K562 (cell line): Measurements from ENCODE around the gene TNRC6B. TPM values are rescaled to one million over a fixed set of nuclear protein-coding genes. Genes with fewer than 3 reads are reported as not detected.
A peak's percentile ranks its signal among the peaks of the same experiment; 100 is the strongest.

Experiments used
- BHLHE40 ChIP-seq: IDR thresholded peaks from 2 replicates; pipeline ENCODE4 v1.6.1; 2011; ENCODE audit warnings: low read length, improper control_type of control experiment
- ETV1 ChIP-seq: fragments of 450-650 bp; conservative IDR thresholded peaks from 2 replicates; pipeline ENCODE4 v1.6.1; 2016; ENCODE audit warnings: missing genetic modification characterization, control low read depth, low read depth, missing compliant biosample characterization
- FOXA1 ChIP-seq: fragments of 450-650 bp; IDR thresholded peaks from 2 replicates; pipeline ENCODE4 v1.6.1; 2016; ENCODE audit warnings: mild to moderate bottlenecking, borderline replicate concordance
- SMARCA4 ChIP-seq: fragments of 450-650 bp; IDR thresholded peaks from 2 replicates; pipeline ENCODE4 v1.6.1; 2016
- ZNF583 ChIP-seq: fragments of 250-450 bp; sonication (Bioruptor Pico); IDR thresholded peaks from 2 replicates; pipeline ENCODE4 v1.4.0; 2020
- polyA plus RNA-seq, 8 experiments: library from polyadenylated mRNA; depleted of rRNA in 4 of 8; stranded (reverse) in 5 of 8; unstranded in 3 of 8; fragments of >200 nt; fragmentation: Nextera tagmentation in 2 of 8; fragmentation: Illumina TruSeq in 1 of 8; extraction: Ambion mirVana in 2 of 8; extraction: Trizol in 1 of 8; gene quantifications; 2 replicates each; pipeline versions ENCODE4 v1.2.1 to v1.2.3, GENCODE V29; 2011 to 2014; ENCODE audit warnings: inconsistent platforms in 1 of 8, missing spikeins in 1 of 8
- total RNA-seq, 7 experiments: library from RNA; depleted of rRNA in 6 of 7; stranded (reverse); fragments of >200 nt in 6 of 7; fragmentation: Illumina TruSeq in 2 of 7; extraction: Trizol in 2 of 7; gene quantifications; 2 replicates each; pipeline versions ENCODE4 v1.2.1 to v1.2.3, GENCODE V29; 2011 to 2021; ENCODE audit warnings: low replicate concordance in 1 of 7
- TF ChIP-seq, protein P1 (sequence below), 2 experiments: fragments of 450-650 bp; conservative IDR thresholded peaks; 2 replicates each; pipeline ENCODE4 v1.6.1; 2017; ENCODE audit warnings: mild to moderate bottlenecking in 2 of 2, moderate library complexity in 2 of 2
- TF ChIP-seq, protein P2 (sequence below): fragments of 250-450 bp; sonication (Bioruptor Pico); IDR thresholded peaks from 2 replicates; pipeline ENCODE4 v1.9.0; 2021; ENCODE audit warnings: mild to moderate bottlenecking, inconsistent platforms

TNRC6B gene
- total and polyA plus RNA-seq, 9 of the 15 experiments (the other 6 are each of a cell fraction or from before 2014, with no cell fraction given): 0.96 to 18.8 (median 10.8) TPM

DNA sequence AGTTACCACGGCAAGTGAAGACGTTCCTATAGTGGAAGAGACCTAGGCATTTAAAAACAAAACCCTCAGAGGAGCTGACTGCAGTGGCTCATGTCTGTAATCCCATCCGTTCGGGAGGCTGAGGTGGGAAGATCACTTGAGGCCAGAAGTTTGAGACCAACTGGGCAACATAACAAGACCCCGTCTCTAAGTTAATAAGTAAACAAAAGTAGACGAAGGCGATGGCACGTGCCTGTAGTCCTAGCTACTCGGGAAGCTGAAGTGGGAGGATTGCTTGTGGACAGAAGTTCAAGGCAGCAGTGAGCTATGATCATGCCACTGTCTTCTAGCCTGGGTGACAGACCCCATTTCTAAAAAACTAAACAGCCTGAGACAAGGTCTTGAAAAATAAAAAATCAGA is 164.8 kb downstream of the TNRC6B start (continued):
- TF ChIP-seq, protein P1, sequence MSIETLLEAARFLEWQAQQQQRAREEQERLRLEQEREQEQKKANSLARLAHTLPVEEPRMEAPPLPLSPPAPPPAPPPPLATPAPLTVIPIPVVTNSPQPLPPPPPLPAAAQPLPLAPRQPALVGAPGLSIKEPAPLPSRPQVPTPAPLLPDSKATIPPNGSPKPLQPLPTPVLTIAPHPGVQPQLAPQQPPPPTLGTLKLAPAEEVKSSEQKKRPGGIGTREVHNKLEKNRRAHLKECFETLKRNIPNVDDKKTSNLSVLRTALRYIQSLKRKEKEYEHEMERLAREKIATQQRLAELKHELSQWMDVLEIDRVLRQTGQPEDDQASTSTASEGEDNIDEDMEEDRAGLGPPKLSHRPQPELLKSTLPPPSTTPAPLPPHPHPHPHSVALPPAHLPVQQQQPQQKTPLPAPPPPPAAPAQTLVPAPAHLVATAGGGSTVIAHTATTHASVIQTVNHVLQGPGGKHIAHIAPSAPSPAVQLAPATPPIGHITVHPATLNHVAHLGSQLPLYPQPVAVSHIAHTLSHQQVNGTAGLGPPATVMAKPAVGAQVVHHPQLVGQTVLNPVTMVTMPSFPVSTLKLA (conservative IDR thresholded peaks at IDR 0.05): 0 out of 4 replicates have a peak, but pooled peaks of 1 of the 2 experiments have one; percentile 15
- TF ChIP-seq BHLHE40 (peak; percentile 69), FOXA1 (no peak), ZNF583 (CRISPR knock-in tag) (no peak), SMARCA4 (no peak), ETV1 (tag) (no peak)
- TF ChIP-seq, protein P2, sequence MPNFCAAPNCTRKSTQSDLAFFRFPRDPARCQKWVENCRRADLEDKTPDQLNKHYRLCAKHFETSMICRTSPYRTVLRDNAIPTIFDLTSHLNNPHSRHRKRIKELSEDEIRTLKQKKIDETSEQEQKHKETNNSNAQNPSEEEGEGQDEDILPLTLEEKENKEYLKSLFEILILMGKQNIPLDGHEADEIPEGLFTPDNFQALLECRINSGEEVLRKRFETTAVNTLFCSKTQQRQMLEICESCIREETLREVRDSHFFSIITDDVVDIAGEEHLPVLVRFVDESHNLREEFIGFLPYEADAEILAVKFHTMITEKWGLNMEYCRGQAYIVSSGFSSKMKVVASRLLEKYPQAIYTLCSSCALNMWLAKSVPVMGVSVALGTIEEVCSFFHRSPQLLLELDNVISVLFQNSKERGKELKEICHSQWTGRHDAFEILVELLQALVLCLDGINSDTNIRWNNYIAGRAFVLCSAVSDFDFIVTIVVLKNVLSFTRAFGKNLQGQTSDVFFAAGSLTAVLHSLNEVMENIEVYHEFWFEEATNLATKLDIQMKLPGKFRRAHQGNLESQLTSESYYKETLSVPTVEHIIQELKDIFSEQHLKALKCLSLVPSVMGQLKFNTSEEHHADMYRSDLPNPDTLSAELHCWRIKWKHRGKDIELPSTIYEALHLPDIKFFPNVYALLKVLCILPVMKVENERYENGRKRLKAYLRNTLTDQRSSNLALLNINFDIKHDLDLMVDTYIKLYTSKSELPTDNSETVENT (CRISPR knock-in tag): no peak
